GM06990 (cell line): ENCODE measurements around the gene FBXO3.

Experiments used
- DNase-seq: peaks from one replicate; pipeline ENCODE4 v3.0.0-alpha.2; 2011; ENCODE audit not compliant: insufficient read length; ENCODE audit errors: extremely low read depth
- H3K27me3 ChIP-seq: replicated peaks from 2 replicates; pipeline ENCODE4 v1.6.0; 2011; ENCODE audit warnings: low read length; ENCODE audit not compliant: control insufficient read depth, insufficient read depth
- H3K36me3 ChIP-seq: 2 replicates; pipeline ENCODE4 v1.5.1; 2011; ENCODE audit warnings: low read length; ENCODE audit not compliant: control insufficient read depth, insufficient read depth
- H3K4me3 ChIP-seq: replicated peaks from 2 replicates; pipeline ENCODE4 v1.5.1; 2011; ENCODE audit warnings: low read depth, mild to moderate bottlenecking, control low read depth, low read length
- CTCF ChIP-seq: IDR thresholded peaks from 2 replicates; pipeline ENCODE4 v1.5.1; 2011; ENCODE audit warnings: low read length, control low read depth, mild to moderate bottlenecking, inconsistent platforms; ENCODE audit not compliant: insufficient read depth, poor library complexity, severe bottlenecking

FBXO3 gene

GRCh38 chr11:33785609-33786008, 11.3 kb upstream of the FBXO3 start:
- Histone ChIP-seq H3K4me3 (no peak overlapping the region), H3K27me3 (no peaks in the 10 kb centered on the region), H3K36me3 (no peaks in the 10 kb centered on the region)
- DNase-seq: no peak
- TF ChIP-seq CTCF: no peak

- DNase-seq: no peak
- Histone ChIP-seq H3K27me3 (no peaks in the 10 kb centered on the region), H3K36me3 (no peaks in the 10 kb centered on the region), H3K4me3 (no peak overlapping the region)
- no peak for TF ChIP-seq CTCF
Measured at GRCh38 chr11:33779849-33780528, 5.7 kb upstream of the FBXO3 start.

- Histone ChIP-seq H3K36me3 (no peaks in the 10 kb centered on the region), H3K4me3 (no peak overlapping the region), H3K27me3 (no peaks in the 10 kb centered on the region)
- no peak for TF ChIP-seq CTCF
- DNase-seq: no peak
Measured at GRCh38 chr11:33778675-33779074, 4.4 kb upstream of the FBXO3 start.

GRCh38 chr11:33777906-33778305, 3.6 kb upstream of the FBXO3 start:
- Histone ChIP-seq H3K4me3 (no peak overlapping the region), H3K36me3 (no peaks in the 10 kb centered on the region), H3K27me3 (no peaks in the 10 kb centered on the region)
- no peak for DNase-seq
- no peak for TF ChIP-seq CTCF

- DNase-seq: peak; percentile 16
- no peak overlapping the region for H3K4me3 ChIP-seq
- H3K36me3 ChIP-seq: no peaks in the 10 kb centered on the region
- no peaks in the 10 kb centered on the region for H3K27me3 ChIP-seq
- no peak for TF ChIP-seq CTCF
Measured at GRCh38 chr11:33775832-33776470, 1.6 kb upstream of the FBXO3 start.

GRCh38 chr11:33775467-33775807, 1.1 kb upstream of the FBXO3 start:
- no peak for TF ChIP-seq CTCF
- no peak overlapping the region for H3K4me3 ChIP-seq
- H3K27me3 ChIP-seq: no peaks in the 10 kb centered on the region
- peaks cover 1% of the 10 kb centered on the region; the same call in 1 of the 2 replicates for H3K36me3 ChIP-seq
- DNase-seq: no peak
